ENCODE measurements around the gene G2E3. TPM values are rescaled to one million over a fixed set of nuclear protein-coding genes. Genes with fewer than 3 reads are reported as not detected.
"Not testable (repeated sequence)": the region's sequence is repeated elsewhere in the genome, so short reads cannot be mapped to it uniquely, and the experiment has no call there.

G2E3 gene
- total and polyA plus RNA-seq, 2 donors (not counting 1 experiment from before 2014, with no cell fraction given) = 13.0 to 14.7 TPM

- H3K4me1 ChIP-seq (ENCODE audit: control insufficient read depth, extremely low read depth, insufficient read depth, low read length) = peaks cover 4% of the 10 kb centered on the region
- H3K9ac ChIP-seq (ENCODE audit: insufficient read depth, low read length) = no peak overlapping the region
- H3K27me3 ChIP-seq (ENCODE audit: control insufficient read depth, insufficient read depth, low read length) = no peaks in the 10 kb centered on the region
- no peaks in the 10 kb centered on the region for H3K9me3 ChIP-seq (ENCODE audit: control insufficient read depth, insufficient read depth, low read depth, low read length)
- no peak overlapping the region for H3K4me2 ChIP-seq (ENCODE audit: extremely low read depth, insufficient read depth, low read length)
- H3K36me3 ChIP-seq (ENCODE audit: control insufficient read depth, insufficient read depth, low read length) = peaks cover 4% of the 10 kb centered on the region
- DNase-seq (ENCODE audit: low read depth in 2 of 2) = no peak
- no peak overlapping the region for H3K27ac ChIP-seq (ENCODE audit: insufficient read depth, low read length)
- no peak overlapping the region for H2AFZ ChIP-seq (ENCODE audit: low read length)
- no peak overlapping the region for H3K4me3 ChIP-seq (replicated peaks in 1 of 4; ENCODE audit: control extremely low read depth in 1 of 4, insufficient read depth in 1 of 4, low read depth in 3 of 4, low read length in 4 of 4)
- TF ChIP-seq CTCF (conservative IDR thresholded peaks at IDR 0.05 in 1 of 2, IDR thresholded peaks at IDR 0.05 in 1 of 2; ENCODE audit: low read depth in 1 of 2, low read length in 2 of 2) = no peak
- no peak for TF ChIP-seq EZH2 (IDR thresholded peaks at IDR 0.05; ENCODE audit: low read length, missing control alignments)
- H4K20me1 ChIP-seq (ENCODE audit: control insufficient read depth, extremely low read depth, insufficient read depth, low read length) = no peaks in the 10 kb centered on the region
- H3K79me2 ChIP-seq (ENCODE audit: control insufficient read depth, insufficient read depth, low read length) = peaks cover 62% of the 10 kb centered on the region
These were observed 66.6 kb downstream of the G2E3 start for GRCh38 chr14:30625533-30625932.

- peaks cover 52% of the 10 kb centered on the region for H3K79me2 ChIP-seq (ENCODE audit: control insufficient read depth, insufficient read depth, low read length)
- H3K36me3 ChIP-seq (ENCODE audit: control insufficient read depth, insufficient read depth, low read length); H3K4me3 ChIP-seq (replicated peaks in 1 of 4; ENCODE audit: control extremely low read depth in 1 of 4, insufficient read depth in 1 of 4, low read depth in 3 of 4, low read length in 4 of 4); H3K4me1 ChIP-seq (ENCODE audit: control insufficient read depth, extremely low read depth, insufficient read depth, low read length); H3K27me3 ChIP-seq (ENCODE audit: control insufficient read depth, insufficient read depth, low read length); H3K4me2 ChIP-seq (ENCODE audit: extremely low read depth, insufficient read depth, low read length); H3K27ac ChIP-seq (ENCODE audit: insufficient read depth, low read length); H3K9me3 ChIP-seq (ENCODE audit: control insufficient read depth, insufficient read depth, low read depth, low read length); H3K9ac ChIP-seq (ENCODE audit: insufficient read depth, low read length); H4K20me1 ChIP-seq (ENCODE audit: control insufficient read depth, extremely low read depth, insufficient read depth, low read length); H2AFZ ChIP-seq (ENCODE audit: low read length): not testable (repeated sequence)
- peak; percentile 28 to 60 for DNase-seq (ENCODE audit: low read depth in 2 of 2)
These were observed 70.5 kb downstream of the G2E3 start for GRCh38 chr14:30629432-30629831.

GRCh38 chr14:30630248-30630647 lies 71.3 kb downstream of the G2E3 start:
- no peak overlapping the region for H3K9ac ChIP-seq (ENCODE audit: insufficient read depth, low read length)
- no peaks in the 10 kb centered on the region for H3K27me3 ChIP-seq (ENCODE audit: control insufficient read depth, insufficient read depth, low read length)
- H3K36me3 ChIP-seq (ENCODE audit: control insufficient read depth, insufficient read depth, low read length) = peaks cover 6% of the 10 kb centered on the region
- H3K9me3 ChIP-seq (ENCODE audit: control insufficient read depth, insufficient read depth, low read depth, low read length) = no peaks in the 10 kb centered on the region
- H3K4me2 ChIP-seq (ENCODE audit: extremely low read depth, insufficient read depth, low read length) = no peak overlapping the region
- H3K4me3 ChIP-seq (replicated peaks in 1 of 4; ENCODE audit: control extremely low read depth in 1 of 4, insufficient read depth in 1 of 4, low read depth in 3 of 4, low read length in 4 of 4) = no peak overlapping the region
- H3K79me2 ChIP-seq (ENCODE audit: control insufficient read depth, insufficient read depth, low read length) = peaks cover 44% of the 10 kb centered on the region
- H2AFZ ChIP-seq (ENCODE audit: low read length) = no peak overlapping the region
- H3K4me1 ChIP-seq (ENCODE audit: control insufficient read depth, extremely low read depth, insufficient read depth, low read length) = peaks cover 4% of the 10 kb centered on the region
- no peaks in the 10 kb centered on the region for H4K20me1 ChIP-seq (ENCODE audit: control insufficient read depth, extremely low read depth, insufficient read depth, low read length)
- TF ChIP-seq EZH2 (IDR thresholded peaks at IDR 0.05; ENCODE audit: low read length, missing control alignments) = no peak
- TF ChIP-seq CTCF (conservative IDR thresholded peaks at IDR 0.05 in 1 of 2, IDR thresholded peaks at IDR 0.05 in 1 of 2; ENCODE audit: low read depth in 1 of 2, low read length in 2 of 2) = no peak
- no peak overlapping the region for H3K27ac ChIP-seq (ENCODE audit: insufficient read depth, low read length)
- no peak for DNase-seq (ENCODE audit: low read depth in 2 of 2)

All from fibroblast of lung (primary cell).